ENCODE results near the gene SUGCT. TPM values are rescaled to one million over a fixed set of nuclear protein-coding genes. Genes with fewer than 3 reads are reported as not detected.
A peak's percentile ranks its signal among the peaks of the same experiment; 100 is the strongest.

Gene SUGCT
- total RNA-seq, 1 donor from 2014 or later = 4.4 TPM

GRCh38 chr7:40369641-40370277, 235.0 kb downstream of the SUGCT start:
- DNase-seq (ENCODE audit: low read depth) = no peak
- H3K4me3 ChIP-seq (ENCODE audit: low read depth, low read length) = no peak overlapping the region
- no peak for TF ChIP-seq CTCF (conservative IDR thresholded peaks at IDR 0.05; ENCODE audit: low read depth, low read length)

GRCh38 chr7:40371806-40372440, 237.1 kb downstream of the SUGCT start:
- peak; percentile 49 for DNase-seq (ENCODE audit: low read depth)
- TF ChIP-seq CTCF (conservative IDR thresholded peaks at IDR 0.05; ENCODE audit: low read depth, low read length) = no peak
- H3K4me3 ChIP-seq (ENCODE audit: low read depth, low read length) = no peak overlapping the region

- no peak for TF ChIP-seq CTCF (conservative IDR thresholded peaks at IDR 0.05; ENCODE audit: low read depth, low read length)
Measured at GRCh38 chr7:40374575-40374974, 239.8 kb downstream of the SUGCT start.

GRCh38 chr7:40380111-40380510, 245.3 kb downstream of the SUGCT start:
- no peak overlapping the region for H3K4me3 ChIP-seq (ENCODE audit: low read depth, low read length)
- no peak for TF ChIP-seq CTCF (conservative IDR thresholded peaks at IDR 0.05; ENCODE audit: low read depth, low read length)
- DNase-seq (ENCODE audit: low read depth) = no peak

More at GRCh38 chr7:40374575-40374974, 239.8 kb downstream of the SUGCT start:
- no peak overlapping the region for H3K4me3 ChIP-seq (ENCODE audit: low read depth, low read length)
- DNase-seq (ENCODE audit: low read depth) = no peak

GRCh38 chr7:40382145-40382544, 247.3 kb downstream of the SUGCT start:
- no peak for DNase-seq (ENCODE audit: low read depth)
- no peak for TF ChIP-seq CTCF (conservative IDR thresholded peaks at IDR 0.05; ENCODE audit: low read depth, low read length)
- H3K4me3 ChIP-seq (ENCODE audit: low read depth, low read length) = no peak overlapping the region

- no peak for DNase-seq (ENCODE audit: low read depth)
- H3K4me3 ChIP-seq (ENCODE audit: low read depth, low read length) = no peak overlapping the region
- no peak for TF ChIP-seq CTCF (conservative IDR thresholded peaks at IDR 0.05; ENCODE audit: low read depth, low read length)
Measured at GRCh38 chr7:40393660-40394059, 258.9 kb downstream of the SUGCT start.

- DNase-seq (ENCODE audit: low read depth) = no peak
- H3K4me3 ChIP-seq (ENCODE audit: low read depth, low read length) = no peak overlapping the region
- TF ChIP-seq CTCF (conservative IDR thresholded peaks at IDR 0.05; ENCODE audit: low read depth, low read length) = no peak
Measured at GRCh38 chr7:40394400-40394799, 259.6 kb downstream of the SUGCT start.
